HG02678 (cell line): ENCODE measurements around the gene ELAPOR2.
"Not testable (repeated sequence)": the region's sequence is repeated elsewhere in the genome, so short reads cannot be mapped to it uniquely, and the experiment has no call there.

Experiments used
- ATAC-seq: cut with Tn5 transposase; IDR thresholded peaks from one replicate; pipeline ENCODE4 v1.9.1; 2021; ENCODE audit warnings: mild to moderate bottlenecking, moderate library complexity; ENCODE audit not compliant: unreplicated experiment

The ELAPOR2 gene, protein sequence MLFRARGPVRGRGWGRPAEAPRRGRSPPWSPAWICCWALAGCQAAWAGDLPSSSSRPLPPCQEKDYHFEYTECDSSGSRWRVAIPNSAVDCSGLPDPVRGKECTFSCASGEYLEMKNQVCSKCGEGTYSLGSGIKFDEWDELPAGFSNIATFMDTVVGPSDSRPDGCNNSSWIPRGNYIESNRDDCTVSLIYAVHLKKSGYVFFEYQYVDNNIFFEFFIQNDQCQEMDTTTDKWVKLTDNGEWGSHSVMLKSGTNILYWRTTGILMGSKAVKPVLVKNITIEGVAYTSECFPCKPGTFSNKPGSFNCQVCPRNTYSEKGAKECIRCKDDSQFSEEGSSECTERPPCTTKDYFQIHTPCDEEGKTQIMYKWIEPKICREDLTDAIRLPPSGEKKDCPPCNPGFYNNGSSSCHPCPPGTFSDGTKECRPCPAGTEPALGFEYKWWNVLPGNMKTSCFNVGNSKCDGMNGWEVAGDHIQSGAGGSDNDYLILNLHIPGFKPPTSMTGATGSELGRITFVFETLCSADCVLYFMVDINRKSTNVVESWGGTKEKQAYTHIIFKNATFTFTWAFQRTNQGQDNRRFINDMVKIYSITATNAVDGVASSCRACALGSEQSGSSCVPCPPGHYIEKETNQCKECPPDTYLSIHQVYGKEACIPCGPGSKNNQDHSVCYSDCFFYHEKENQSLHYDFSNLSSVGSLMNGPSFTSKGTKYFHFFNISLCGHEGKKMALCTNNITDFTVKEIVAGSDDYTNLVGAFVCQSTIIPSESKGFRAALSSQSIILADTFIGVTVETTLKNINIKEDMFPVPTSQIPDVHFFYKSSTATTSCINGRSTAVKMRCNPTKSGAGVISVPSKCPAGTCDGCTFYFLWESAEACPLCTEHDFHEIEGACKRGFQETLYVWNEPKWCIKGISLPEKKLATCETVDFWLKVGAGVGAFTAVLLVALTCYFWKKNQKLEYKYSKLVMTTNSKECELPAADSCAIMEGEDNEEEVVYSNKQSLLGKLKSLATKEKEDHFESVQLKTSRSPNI

DNA sequence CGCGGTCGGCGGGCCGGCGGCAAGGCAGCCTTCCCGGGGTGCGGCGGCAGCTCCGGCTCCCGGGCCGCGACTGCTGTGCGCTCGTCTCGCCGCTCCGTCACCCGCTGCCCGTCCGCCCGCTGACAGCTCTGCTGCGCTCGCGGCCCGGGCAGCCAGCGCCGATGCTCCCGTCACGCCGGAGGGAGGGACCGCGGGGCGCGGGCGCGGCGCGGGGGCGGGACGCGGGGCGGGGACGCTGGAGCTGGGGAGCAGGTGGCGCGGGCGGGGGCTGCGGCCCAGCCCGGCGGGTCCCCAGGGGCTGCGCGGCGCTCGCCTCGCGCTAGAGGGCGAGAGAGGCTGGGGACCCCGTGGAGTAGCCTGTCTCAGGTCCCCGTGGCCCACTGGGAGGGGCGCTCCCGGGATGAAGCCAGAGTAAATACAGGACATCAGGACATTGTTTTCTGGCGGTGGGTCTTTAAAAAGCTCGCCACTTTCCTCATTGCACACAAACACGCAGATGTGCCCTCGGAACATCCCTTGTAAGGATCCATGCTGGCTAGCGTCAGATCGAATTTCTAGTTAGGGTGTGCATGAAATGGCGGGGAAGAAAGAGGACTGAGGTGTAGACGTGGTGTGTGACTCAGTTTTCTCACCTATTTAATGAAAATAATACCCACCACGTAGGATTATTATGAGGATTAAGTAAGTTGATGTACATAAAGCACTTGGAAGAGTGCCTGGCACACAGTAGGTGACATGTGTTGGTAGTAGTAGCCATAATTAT lies at the start of gene ELAPOR2:
Gene ELAPOR2, minus strand, starts transcription at position 130 of the 763 bp plus-strand sequence. CDS start 141 bp downstream, outside the sequence.
- ATAC-seq: peak; percentile 96

DNA sequence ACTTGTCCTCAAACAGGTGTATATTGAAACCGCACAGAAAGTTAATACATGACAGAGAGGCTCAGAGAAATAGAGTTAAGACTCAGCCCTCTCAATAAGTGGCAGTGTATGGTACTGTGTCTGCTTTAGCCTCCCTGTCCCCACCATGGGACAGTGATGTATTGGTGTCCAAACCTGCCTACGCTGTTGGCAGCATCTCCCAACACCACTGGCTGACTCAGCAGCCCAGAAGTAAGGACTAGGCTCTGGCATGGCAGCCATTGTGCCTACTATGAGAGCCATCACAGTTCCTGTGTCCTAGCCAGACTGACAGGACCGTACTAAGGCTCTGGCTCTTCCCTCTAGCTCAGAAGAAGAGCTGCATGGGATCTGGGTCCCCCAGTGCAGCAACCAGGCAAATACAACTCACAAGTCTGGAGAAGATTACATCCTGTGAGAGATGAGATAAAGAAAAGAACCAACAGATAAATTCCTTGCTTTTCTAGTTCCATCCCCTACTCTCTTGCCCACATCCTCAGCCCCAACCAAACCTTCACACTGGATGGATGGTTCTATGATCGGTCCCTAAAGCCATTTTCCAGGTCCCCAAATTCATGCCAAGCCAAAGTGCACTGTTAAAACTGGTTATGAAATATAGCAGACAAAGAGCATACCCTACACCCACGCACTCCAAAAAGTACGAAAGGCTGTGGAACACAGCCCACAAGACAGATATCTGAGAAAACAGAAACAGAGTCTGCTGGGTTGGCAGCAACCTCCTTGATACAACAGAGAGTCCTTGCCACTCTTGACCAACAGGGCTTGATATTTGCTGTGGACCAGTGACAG lies 48.7 kb upstream of the ELAPOR2 start:
- no peak for ATAC-seq

DNA sequence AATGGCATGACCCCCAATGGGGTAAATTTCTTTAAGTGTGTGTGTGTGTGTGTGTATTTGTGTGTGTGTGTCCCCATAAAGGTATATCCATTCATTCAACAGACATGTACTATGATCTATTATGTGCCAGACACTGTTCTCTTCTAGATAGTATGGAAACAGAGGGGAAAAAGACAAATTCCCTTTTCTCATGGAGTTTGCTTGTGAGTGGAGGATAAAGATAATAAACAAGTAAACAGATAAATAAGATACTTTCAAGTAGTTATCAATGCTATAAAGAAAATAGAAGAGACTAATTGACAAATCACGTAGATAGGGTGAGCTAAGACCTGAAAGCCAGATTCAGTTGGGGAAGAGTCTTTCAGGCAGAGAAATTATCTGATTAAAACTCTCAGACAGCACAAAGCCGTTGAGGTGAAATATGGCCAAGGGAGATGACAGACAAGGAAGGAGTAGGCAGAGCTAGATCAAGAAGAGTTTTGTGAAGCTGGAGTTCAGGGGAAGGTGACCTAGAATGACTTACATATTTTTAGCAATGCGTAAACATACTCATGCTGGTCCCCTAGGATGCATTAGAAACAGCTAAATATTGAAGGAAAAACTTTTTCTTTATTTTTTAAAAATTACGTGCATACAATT lies 47.6 kb upstream of the ELAPOR2 start:
- no peak for ATAC-seq

DNA sequence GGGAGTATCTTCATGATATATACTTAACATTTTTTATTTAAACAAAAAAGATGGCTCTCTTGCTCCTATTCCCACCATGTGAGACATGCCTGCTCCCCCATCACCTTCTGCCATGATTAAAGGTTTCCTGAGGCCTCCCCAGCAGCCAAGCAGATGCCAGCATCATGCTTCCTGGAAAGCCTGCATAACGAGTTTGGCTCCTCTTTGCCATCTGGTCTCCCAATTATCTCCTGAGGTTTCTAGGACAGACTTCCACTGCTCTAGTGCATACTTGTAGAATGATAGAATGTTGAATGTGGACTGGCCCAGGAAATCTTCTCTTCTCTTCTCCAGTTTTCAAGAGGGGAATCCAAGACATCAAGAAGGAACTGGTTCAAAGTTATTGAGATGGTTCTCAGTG lies 45.9 kb upstream of the ELAPOR2 start:
- no peak for ATAC-seq

DNA sequence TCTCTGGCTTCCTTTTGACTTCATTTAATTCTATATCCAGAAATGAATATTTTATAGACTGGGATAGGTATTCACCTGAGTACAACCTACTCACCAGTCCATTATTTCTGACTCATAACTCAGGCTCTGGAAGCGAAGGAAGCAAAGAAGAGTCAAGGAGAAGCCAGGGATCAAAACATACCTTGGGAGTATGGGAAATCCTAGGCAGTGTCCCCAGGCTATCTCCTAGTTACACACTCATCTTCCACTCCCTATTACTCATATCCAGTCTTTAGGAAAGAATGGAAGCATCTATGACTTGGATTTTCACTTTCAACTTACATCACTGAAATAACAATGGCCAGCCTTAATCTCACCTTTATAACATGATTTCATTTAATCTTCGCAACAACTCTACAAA lies 40.9 kb upstream of the ELAPOR2 start:
- no peak for ATAC-seq

DNA sequence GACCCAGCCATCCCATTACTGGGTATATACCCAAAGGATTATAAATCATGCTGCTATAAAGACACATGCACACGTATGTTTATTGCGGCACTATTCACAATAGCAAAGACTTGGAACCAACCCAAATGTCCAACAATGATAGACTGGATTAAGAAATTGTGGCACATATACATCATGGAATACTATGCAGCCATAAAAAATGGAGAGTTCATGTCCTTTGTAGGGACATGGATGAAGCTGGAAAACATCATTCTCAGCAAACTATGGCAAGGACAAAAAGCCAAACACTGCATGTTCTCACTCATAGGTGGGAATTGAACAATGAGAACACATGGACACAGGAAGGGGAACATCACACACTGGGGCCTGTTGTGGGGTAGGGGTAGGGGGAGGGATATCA lies 37.9 kb upstream of the ELAPOR2 start:
- ATAC-seq: not testable (repeated sequence)

DNA sequence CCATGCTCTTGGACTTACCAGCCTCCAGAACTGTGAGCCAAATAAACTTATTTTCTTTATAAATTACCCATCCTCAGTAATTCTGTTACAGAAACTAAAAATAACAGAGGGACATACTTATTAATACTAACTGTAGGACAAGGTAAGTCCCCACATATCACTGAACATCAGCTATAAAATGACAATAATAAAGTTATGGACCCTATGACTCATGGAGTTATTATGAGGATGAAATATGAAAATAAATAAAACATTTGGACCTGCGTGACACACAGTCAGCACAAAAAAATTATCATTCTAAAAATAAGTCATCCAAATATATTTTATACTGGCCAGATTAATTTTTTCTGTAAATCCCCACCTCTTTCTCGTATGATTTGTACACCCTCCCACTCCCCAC lies 34.9 kb upstream of the ELAPOR2 start:
- no peak for ATAC-seq

DNA sequence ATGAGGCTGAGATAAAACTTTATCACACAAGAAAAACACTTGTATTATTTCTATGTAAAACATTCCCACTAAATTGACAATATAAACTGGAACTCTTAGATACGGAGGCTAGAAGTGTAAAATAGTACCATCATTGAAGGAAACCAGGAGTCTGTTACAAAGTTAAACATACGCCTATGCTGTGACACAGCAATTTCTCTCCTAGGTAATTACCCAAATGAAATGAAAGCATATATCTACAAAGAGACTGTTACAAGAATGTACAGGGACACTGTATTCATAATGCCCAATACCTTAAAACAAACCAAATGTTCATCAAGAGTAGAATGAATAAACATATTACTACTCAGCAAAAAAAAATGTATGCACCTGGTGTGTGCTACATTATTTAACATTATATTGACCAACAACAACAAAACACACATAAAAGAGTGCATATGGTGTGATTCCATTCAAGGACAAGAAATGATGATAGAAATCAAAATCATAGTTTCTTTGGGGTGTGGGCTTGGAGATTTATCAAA lies 33.2 kb upstream of the ELAPOR2 start:
- ATAC-seq: no peak

DNA sequence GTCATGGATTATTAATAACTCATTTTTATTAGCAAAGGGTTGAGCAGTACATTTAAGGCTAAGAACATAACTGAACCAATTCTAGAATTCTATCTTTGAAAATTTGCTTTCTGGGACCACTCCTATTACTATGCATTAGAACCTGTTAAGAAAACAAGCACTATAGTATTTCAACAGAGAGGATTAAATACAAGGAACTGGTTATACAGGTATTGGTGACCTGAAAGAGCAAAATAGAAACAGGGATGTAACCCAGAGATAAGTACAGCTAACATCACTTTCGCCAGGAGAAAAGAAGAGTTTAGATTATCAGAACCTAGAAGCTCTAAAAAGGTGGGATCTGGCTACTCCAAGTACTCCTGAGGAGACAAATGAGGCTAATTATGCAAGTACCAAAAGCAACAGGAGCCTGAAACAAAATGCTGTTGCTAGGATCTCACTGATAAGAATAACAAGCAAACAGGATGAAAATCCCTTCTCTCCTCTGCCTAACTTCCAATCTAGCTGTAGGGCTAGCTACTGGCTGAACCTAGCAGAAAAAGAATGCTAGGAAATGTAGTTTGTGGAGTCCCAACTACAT lies 32.1 kb upstream of the ELAPOR2 start:
- ATAC-seq: no peak

DNA sequence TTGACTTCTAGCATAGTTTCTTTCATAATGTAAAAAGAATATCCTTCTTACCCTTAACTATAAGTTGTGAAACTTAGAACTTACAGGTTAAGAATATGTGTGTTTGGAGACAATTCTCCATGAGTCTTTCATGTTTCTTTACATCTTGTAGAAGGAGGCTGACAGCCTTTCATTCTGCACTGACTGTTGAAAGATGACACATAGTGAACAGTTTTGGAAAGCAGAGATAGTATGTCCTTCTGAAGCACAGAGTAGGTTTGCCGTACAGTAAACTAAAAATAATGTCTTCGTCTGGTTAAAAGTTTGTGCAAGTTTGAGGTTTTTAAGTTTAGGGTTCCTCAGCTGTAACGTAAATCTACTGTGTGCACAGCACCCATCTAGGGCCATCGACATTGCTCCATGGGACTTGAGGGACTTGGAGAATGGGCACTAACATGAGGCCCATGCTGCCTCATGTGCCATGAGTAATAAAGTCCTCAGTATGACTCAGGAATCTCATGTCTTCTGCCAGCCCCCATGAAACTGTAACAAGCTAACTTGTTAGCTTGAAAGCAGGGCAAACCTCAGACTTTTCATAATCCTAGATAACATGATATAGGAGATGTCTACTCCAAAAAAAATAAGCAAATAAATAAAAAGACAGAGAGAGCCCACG lies 24.5 kb upstream of the ELAPOR2 start:
- no peak for ATAC-seq

DNA sequence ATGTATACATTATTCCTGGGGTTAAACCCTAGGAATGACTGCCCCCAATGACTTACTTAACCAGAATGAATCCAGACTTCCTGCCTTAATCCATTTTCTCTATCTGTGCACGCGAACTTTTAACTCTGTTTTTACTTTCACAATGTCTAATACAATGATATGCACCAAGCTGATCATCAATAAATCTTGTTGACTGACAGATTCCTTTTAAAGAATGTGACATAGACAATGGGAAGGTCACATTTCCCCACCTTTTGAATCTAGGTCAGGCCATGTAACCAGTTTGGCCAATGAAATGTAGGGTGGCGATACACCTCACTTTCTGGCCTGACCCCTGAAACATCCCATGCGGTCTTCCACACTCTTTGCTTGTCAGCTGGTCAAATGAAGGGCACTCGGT lies 23.2 kb upstream of the ELAPOR2 start:
- ATAC-seq: no peak

DNA sequence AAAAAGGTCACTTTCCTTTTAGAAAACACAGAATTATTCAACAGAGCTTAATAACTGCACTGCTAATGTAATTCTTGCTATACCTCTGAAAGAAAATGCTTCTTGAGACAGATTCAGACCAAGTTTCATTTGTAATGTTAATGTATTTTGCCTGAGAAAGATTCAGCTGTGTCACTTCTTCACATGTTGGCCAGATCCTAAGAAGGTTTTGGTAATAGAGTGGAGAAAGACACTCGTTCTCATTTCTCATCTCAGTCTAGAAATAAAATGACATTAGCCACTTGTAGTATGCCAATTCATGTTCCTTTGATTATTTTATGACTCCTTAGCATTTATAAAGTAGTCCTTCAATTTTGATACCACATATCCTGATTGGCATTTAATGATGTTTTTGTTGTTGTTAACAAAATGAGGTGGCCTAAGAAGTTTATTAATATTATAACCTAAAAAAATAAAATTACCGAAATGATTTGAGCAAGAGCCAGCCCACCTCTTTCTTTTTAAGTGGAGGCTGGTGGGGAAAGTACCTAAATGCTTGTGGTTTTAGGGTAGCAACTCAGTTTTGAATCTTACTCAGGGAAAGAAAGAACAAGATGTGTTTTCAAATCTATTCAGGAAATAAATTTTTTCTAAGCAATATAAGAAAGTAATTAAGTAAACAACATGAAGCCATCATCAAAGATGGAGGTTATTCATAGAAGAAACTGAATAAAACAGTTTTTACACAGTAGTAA lies 16.4 kb upstream of the ELAPOR2 start:
- ATAC-seq: no peak

DNA sequence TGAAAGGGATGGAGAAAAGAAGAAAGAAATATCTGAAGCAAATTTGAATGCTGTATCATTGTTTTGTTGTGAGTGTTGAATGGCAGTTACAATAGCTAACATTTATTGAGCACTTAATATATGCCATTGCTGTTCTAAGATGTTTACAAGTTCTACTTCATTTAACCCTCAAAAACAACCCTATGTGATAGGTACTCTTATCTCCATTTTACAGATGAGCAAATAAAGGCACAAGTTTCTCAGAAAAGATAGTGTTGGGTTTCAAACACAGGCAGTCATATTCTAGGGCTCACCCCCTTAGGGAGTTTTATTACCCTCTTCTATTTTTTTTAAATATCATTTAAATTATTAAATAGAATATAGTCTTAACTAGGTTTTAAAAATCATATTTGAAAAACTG lies 8.3 kb upstream of the ELAPOR2 start:
- no peak for ATAC-seq

DNA sequence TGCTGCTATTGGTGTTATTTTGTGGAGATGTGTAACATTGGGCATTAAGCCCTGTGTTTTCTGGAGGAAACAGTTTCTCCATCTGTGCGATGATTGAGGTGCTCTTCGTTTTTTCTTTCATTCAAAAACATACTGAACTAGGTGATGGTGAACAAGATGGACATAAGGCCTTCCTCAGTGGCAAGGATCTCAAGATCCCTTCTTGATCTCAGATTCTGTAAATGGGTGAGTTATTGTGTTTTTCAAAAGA lies 759 bp upstream of the ELAPOR2 start:
- ATAC-seq: no peak

DNA sequence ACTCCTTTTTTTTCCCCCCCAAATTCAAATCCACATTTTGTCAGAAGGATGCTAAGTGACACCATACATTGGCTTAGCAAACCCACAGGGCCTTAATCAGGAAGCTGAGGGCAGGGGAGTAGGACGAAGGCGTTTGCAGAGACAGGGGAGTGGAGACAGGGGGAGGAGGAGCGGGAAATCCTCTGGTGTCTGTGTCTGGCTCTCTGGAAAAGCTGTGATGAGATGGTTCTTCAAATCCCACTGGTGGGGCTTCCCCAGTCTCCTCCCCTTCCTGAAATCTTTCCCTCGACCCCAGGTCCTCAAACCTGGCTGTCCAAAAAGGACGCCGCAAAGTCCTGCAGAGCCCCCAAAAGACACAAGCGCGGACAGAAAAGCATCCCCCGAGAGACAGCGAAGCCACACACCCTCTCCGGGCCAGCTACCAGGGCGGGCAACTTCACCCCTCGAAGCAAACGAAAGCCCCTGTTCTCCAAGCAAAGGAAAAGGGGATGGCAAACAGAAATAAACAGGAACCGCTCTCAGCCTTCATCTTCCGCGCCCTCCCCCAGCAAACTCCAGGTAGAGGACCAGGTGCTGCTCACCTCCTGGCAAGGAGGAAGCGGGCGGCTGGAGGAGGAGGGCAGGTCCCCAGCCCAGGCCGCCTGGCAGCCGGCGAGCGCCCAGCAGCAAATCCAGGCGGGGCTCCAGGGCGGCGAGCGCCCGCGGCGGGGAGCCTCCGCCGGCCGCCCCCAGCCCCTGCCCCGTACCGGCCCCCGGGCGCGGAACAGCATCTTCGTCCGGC lies 520 bp downstream of the ELAPOR2 start:
- ATAC-seq: peak; percentile 46

DNA sequence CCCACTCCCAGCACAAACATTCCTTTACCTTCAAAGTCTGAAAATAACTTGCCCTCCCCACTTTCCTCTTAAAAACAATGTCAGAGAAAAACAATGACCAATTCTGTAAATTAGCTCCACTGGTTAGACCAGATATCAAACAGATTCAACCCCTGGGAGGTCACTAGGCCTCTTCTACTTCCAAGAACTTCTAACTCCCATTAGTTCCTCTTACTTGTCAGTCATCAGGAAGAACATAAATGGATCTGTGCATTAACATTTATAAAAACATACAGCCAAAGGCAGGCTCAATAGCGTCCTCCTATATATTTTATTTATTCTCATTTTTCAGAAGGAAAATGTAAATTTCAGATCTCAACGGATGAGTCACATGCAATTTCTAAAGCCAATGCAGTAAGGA lies 2.2 kb downstream of the ELAPOR2 start:
- ATAC-seq: no peak

DNA sequence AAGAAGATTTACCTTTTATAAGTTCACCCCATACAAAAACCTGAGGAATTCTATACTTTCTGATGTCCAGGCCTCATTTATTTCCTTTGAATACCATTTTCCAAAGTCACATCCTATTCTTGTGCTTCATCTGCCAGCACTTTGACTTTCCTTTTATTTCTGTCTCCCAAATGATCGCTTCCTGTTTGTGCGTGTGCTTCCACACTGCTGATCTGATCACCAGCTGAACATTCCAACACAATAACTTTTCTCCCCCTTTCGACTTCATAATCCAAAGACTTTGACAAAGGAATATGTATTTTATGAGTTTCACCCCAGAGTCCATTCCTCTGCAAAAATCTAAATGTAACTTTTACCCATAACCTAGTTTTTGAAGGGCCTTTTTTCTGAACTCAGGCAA lies 3.1 kb downstream of the ELAPOR2 start:
- ATAC-seq: no peak
